ENCODE measurements around the gene DCAF12. TPM values are rescaled to one million over a fixed set of nuclear protein-coding genes. Genes with fewer than 3 reads are reported as not detected.
A peak's percentile ranks its signal among the peaks of the same experiment; 100 is the strongest.
"Not testable (repeated sequence)": the region's sequence is repeated elsewhere in the genome, so short reads cannot be mapped to it uniquely, and the experiment has no call there.

Gene DCAF12
- total and polyA plus RNA-seq, 8 donors, result 4.1 to 54.3 (median 21.4) TPM

GRCh38 chr9:34143116-34143515 lies 16.6 kb upstream of the DCAF12 start:
- H3K27me3 ChIP-seq, result no peaks in the 10 kb centered on the region
- no peaks in the 10 kb centered on the region for H3K36me3 ChIP-seq
- WGBS, 5 donors, result 59 to 82% (median 67%) methylated on average over 2 of the region's 2 CpGs
- no peak for DNase-seq
- H3K27ac ChIP-seq, result no peak overlapping the region
- intact Hi-C loops (cut with DNase I; ENCODE audit: low total_unique reads), result no loop called here
- peaks cover 0 to 13% (median 5%) of the 10 kb centered on the region in 4 donors for H3K4me1 ChIP-seq
- H3K4me3 ChIP-seq, result no peak overlapping the region
- H3K9me3 ChIP-seq, result no peaks in the 10 kb centered on the region
- TF ChIP-seq CTCF (IDR thresholded peaks at IDR 0.05), result no peak
- no peak for TF ChIP-seq POLR2AphosphoS5 (IDR thresholded peaks at IDR 0.05)
- TF ChIP-seq POLR2A (IDR thresholded peaks at IDR 0.05), result no peak
- TF ChIP-seq EP300 (IDR thresholded peaks at IDR 0.05), result no peak

GRCh38 chr9:34140853-34141252 lies 14.4 kb upstream of the DCAF12 start:
- no peak overlapping the region for H3K27ac ChIP-seq
- H3K4me1 ChIP-seq, result peaks cover 0 to 13% (median 5%) of the 10 kb centered on the region in 4 donors
- intact Hi-C loops (cut with DNase I; ENCODE audit: low total_unique reads), result no loop called here
- H3K9me3 ChIP-seq, result no peaks in the 10 kb centered on the region
- H3K27me3 ChIP-seq, result no peaks in the 10 kb centered on the region
- TF ChIP-seq CTCF (IDR thresholded peaks at IDR 0.05) (no peak), EP300 (IDR thresholded peaks at IDR 0.05) (no peak), POLR2A (IDR thresholded peaks at IDR 0.05) (no peak), POLR2AphosphoS5 (IDR thresholded peaks at IDR 0.05) (no peak)
- no peaks in the 10 kb centered on the region for H3K36me3 ChIP-seq
- no peak overlapping the region for H3K4me3 ChIP-seq
- no peak for DNase-seq
- 69 to 80% (median 72%) methylated on average over 2 of the region's 2 CpGs for WGBS, 5 donors

GRCh38 chr9:34139477-34140146 lies 13.1 kb upstream of the DCAF12 start:
- H3K9me3 ChIP-seq, result no peaks in the 10 kb centered on the region
- no peaks in the 10 kb centered on the region for H3K36me3 ChIP-seq
- TF ChIP-seq POLR2AphosphoS5 (IDR thresholded peaks at IDR 0.05) (peak in 1 of 3 donors; percentile 66), CTCF (IDR thresholded peaks at IDR 0.05) (peak in 2 of 7 experiments; percentile 16 to 25), EP300 (IDR thresholded peaks at IDR 0.05) (no peak)
- H3K4me1 ChIP-seq, result peaks cover 0 to 13% (median 5%) of the 10 kb centered on the region in 4 donors
- H3K27ac ChIP-seq, result no peak overlapping the region
- 59 to 75% (median 69%) methylated on average over 5 of the region's 5 CpGs for WGBS, 5 donors
- DNase-seq, result peak; percentile 76 to 81
- no peak overlapping the region for H3K4me3 ChIP-seq
- H3K27me3 ChIP-seq, result no peaks in the 10 kb centered on the region
- intact Hi-C loops (cut with DNase I; ENCODE audit: low total_unique reads), result no loop called here

GRCh38 chr9:34138644-34139043 lies 12.1 kb upstream of the DCAF12 start:
- H3K4me3 ChIP-seq; H3K27me3 ChIP-seq; H3K27ac ChIP-seq; DNase-seq; H3K36me3 ChIP-seq; H3K9me3 ChIP-seq; intact Hi-C loops (cut with DNase I; ENCODE audit: low total_unique reads): not testable (repeated sequence)
- 67 to 91% (median 85%) methylated on average over 1 of the region's 1 CpG for WGBS, 5 donors
- H3K4me1 ChIP-seq, result peaks cover 0 to 13% (median 5%) of the 10 kb centered on the region in 4 donors

- intact Hi-C loops (cut with DNase I; ENCODE audit: low total_unique reads), result no loop called here
These were observed 8.0 kb upstream of the DCAF12 start for GRCh38 chr9:34134521-34134920.

More at GRCh38 chr9:34134521-34134920, 8.0 kb upstream of the DCAF12 start:
- no peak for DNase-seq
- WGBS, 5 donors, result 90 to 95% (median 92%) methylated on average over 28 to 30 of the region's 30 CpGs
- Histone ChIP-seq H3K36me3 (no peaks in the 10 kb centered on the region), H3K27ac (no peak overlapping the region), H3K27me3 (no peaks in the 10 kb centered on the region), H3K9me3 (no peaks in the 10 kb centered on the region), H3K4me3 (no peak overlapping the region), H3K4me1 (peaks cover 0 to 5% (median 2%) of the 10 kb centered on the region in 4 donors)
- TF ChIP-seq EP300 (IDR thresholded peaks at IDR 0.05), result no peak
- no peak for TF ChIP-seq POLR2A (IDR thresholded peaks at IDR 0.05)
- TF ChIP-seq CTCF (IDR thresholded peaks at IDR 0.05), result no peak
- no peak for TF ChIP-seq POLR2AphosphoS5 (IDR thresholded peaks at IDR 0.05)
